Gastrocnemius medialis (tissue), 4 donors: ENCODE results near the gene CDC42EP2. TPM values are rescaled to one million over a fixed set of nuclear protein-coding genes. Genes with fewer than 3 reads are reported as not detected.

Source experiments
- ATAC-seq, 2 donors: fragments of 150-250 bp; one replicate each; pipeline ENCODE4 v1.9.1; 2016
- DNase-seq, 2 donors: peaks; one replicate each; pipeline ENCODE4 v3.0.0-alpha.2; 2019
- H3K27ac ChIP-seq, 4 donors: fragments of 200-600 bp; sonication (generic); 1 replicate in 1 of 4; 2 replicates in 3 of 4; pipeline ENCODE4 v1.5.1; 2016 to 2018; ENCODE audit warnings: mild to moderate bottlenecking in 2 of 4, moderate library complexity in 1 of 4
- H3K27me3 ChIP-seq, 3 donors: fragments of 200-600 bp; sonication (generic) in 2 of 3; 1 replicate in 1 of 3; 2 replicates in 2 of 3; pipeline versions ENCODE4 v1.5.1 to v1.6.0; 2016 to 2019; ENCODE audit warnings: mild to moderate bottlenecking in 1 of 3, moderate library complexity in 1 of 3
- H3K36me3 ChIP-seq, 2 donors: fragments of 200-600 bp; sonication (generic) in 1 of 2; one replicate each; pipeline ENCODE4 v1.5.1; 2017 to 2018
- H3K4me1 ChIP-seq, 2 donors: fragments of 200-600 bp; sonication (generic) in 1 of 2; one replicate each; pipeline ENCODE4 v1.5.1; 2016 to 2017; ENCODE audit warnings: mild to moderate bottlenecking in 2 of 2
- H3K4me3 ChIP-seq, 4 donors: fragments of 200-600 bp; sonication (generic) in 3 of 4; 1 replicate in 1 of 4; 2 replicates in 3 of 4; pipeline ENCODE4 v1.5.1; 2016 to 2019; ENCODE audit warnings: mild to moderate bottlenecking in 2 of 4
- H3K9me3 ChIP-seq, 3 donors: fragments of 200-600 bp; sonication (generic) in 2 of 3; 1 replicate in 1 of 3; 2 replicates in 2 of 3; pipeline ENCODE4 v1.5.1; 2016 to 2019
- CTCF ChIP-seq, 5 experiments: fragments of 450-650 bp in 3 of 5; fragments of 200-600 bp in 2 of 5; sonication (generic) in 2 of 5; IDR thresholded peaks in 4 of 5; conservative IDR thresholded peaks in 1 of 5; 1 replicate in 4 of 5; 2 replicates in 1 of 5; pipeline ENCODE4 v1.5.1; 2016 to 2019; ENCODE audit warnings: antibody characterized with exemption in 5 of 5, mild to moderate bottlenecking in 3 of 5, moderate library complexity in 3 of 5
- POLR2A ChIP-seq, 2 donors: fragments of 450-650 bp; IDR thresholded peaks; one replicate each; pipeline ENCODE4 v1.6.1; 2017; ENCODE audit warnings: antibody characterized with exemption in 2 of 2, mild to moderate bottlenecking in 2 of 2, moderate library complexity in 2 of 2
- in situ Hi-C, 4 donors: fragments of 200-750 bp; cut with MboI; loops; one replicate each; pipeline versions ENCODE4 v1.15.0 to v1.8.0; 2017; ENCODE audit warnings: low sequenced_read_pairs in 4 of 4
- intact Hi-C: fragments of 100-400 bp; cut with DNase I; formaldehyde crosslinking; loops from one replicate; pipeline ENCODE4 v1.15.1; 2023; ENCODE audit warnings: low total_unique reads
- total RNA-seq, 4 donors: library from RNA; depleted of rRNA; stranded (reverse); fragments of >200 nt; gene quantifications; one replicate each; pipeline versions ENCODE4 v1.1.0 to v1.2.3, GENCODE V29; 2016

CDC42EP2 gene
- total RNA-seq, 4 donors from 2014 or later, result 5.0 to 11.6 (median 5.6) TPM

- H3K9me3 ChIP-seq, result no peaks in the 10 kb centered on the region
- no peak for TF ChIP-seq CTCF (IDR thresholded peaks at IDR 0.05 in 4 of 5, conservative IDR thresholded peaks at IDR 0.05 in 1 of 5)
- no peak for TF ChIP-seq POLR2A (IDR thresholded peaks at IDR 0.05)
- peak overlapping the region; percentile 53 to 79 (median 74) for H3K27ac ChIP-seq
- peaks cover 20 to 41% of the 10 kb centered on the region in 2 donors for H3K4me1 ChIP-seq
- peak; percentile 20 to 25 for ATAC-seq
- intact Hi-C loops, result loop anchor here (2.0 kb wide), 1 partner anchor 20 kb away; no protein-coding TSS in a partner anchor
- in situ Hi-C loops, result no loop called here
- peak in 1 of 2 donors; percentile 49 for DNase-seq
- no peaks in the 10 kb centered on the region for H3K27me3 ChIP-seq
- H3K4me3 ChIP-seq, result no peak overlapping the region
- H3K36me3 ChIP-seq, result peaks cover 0 to 12% of the 10 kb centered on the region in 2 donors
Measured at GRCh38 chr11:65298655-65299179, 15.9 kb upstream of the CDC42EP2 start.

GRCh38 chr11:65300621-65301275 lies 13.9 kb upstream of the CDC42EP2 start:
- DNase-seq (no peak), ATAC-seq (no peak)
- intact Hi-C loops, result no loop called here
- Histone ChIP-seq H3K36me3 (no peaks in the 10 kb centered on the region), H3K4me3 (no peak overlapping the region), H3K9me3 (no peaks in the 10 kb centered on the region), H3K27me3 (no peaks in the 10 kb centered on the region), H3K27ac (no peak overlapping the region), H3K4me1 (peaks cover 20 to 41% of the 10 kb centered on the region in 2 donors)
- no peak for TF ChIP-seq CTCF (IDR thresholded peaks at IDR 0.05 in 4 of 5, conservative IDR thresholded peaks at IDR 0.05 in 1 of 5)
- TF ChIP-seq POLR2A (IDR thresholded peaks at IDR 0.05), result no peak
- in situ Hi-C loops, result no loop called here

- TF ChIP-seq POLR2A (IDR thresholded peaks at IDR 0.05), result no peak
- TF ChIP-seq CTCF (IDR thresholded peaks at IDR 0.05 in 4 of 5, conservative IDR thresholded peaks at IDR 0.05 in 1 of 5), result no peak
- no peaks in the 10 kb centered on the region for H3K36me3 ChIP-seq
- DNase-seq, result no peak
- H3K27me3 ChIP-seq, result no peaks in the 10 kb centered on the region
- H3K4me3 ChIP-seq, result no peak overlapping the region
- intact Hi-C loops, result no loop called here
- H3K4me1 ChIP-seq, result peaks cover 20 to 35% of the 10 kb centered on the region in 2 donors
- in situ Hi-C loops, result no loop called here
- no peak for ATAC-seq
- peak overlapping the region; percentile 3 to 29 (median 20) for H3K27ac ChIP-seq
- H3K9me3 ChIP-seq, result no peaks in the 10 kb centered on the region
Measured at GRCh38 chr11:65301491-65302329, 13.0 kb upstream of the CDC42EP2 start.

- TF ChIP-seq POLR2A (IDR thresholded peaks at IDR 0.05) (no peak), CTCF (IDR thresholded peaks at IDR 0.05 in 4 of 5, conservative IDR thresholded peaks at IDR 0.05 in 1 of 5) (no peak)
- Histone ChIP-seq H3K27me3 (no peaks in the 10 kb centered on the region), H3K27ac (no peak overlapping the region), H3K4me3 (no peak overlapping the region), H3K9me3 (no peaks in the 10 kb centered on the region), H3K36me3 (no peaks in the 10 kb centered on the region), H3K4me1 (peaks cover 13 to 23% of the 10 kb centered on the region in 2 donors)
- intact Hi-C loops, result no loop called here
- in situ Hi-C loops, result no loop called here
- ATAC-seq (no peak), DNase-seq (no peak)
Measured at GRCh38 chr11:65303555-65303954, 11.1 kb upstream of the CDC42EP2 start.
